CD4-positive, CD25-positive, alpha-beta regulatory T cell (primary cell): Measurements from ENCODE around the gene YWHAG. TPM values are rescaled to one million over a fixed set of nuclear protein-coding genes. Genes with fewer than 3 reads are reported as not detected.
"Not testable (repeated sequence)": the region's sequence is repeated elsewhere in the genome, so short reads cannot be mapped to it uniquely, and the experiment has no call there.

ENCODE experiments used
- ATAC-seq, 2 donors: fragments of 150-1000 bp; cut with Tn5 transposase; one replicate each; pipeline ENCODE4 v1.10.0; 2021; ENCODE audit warnings: low read depth in 2 of 2, moderate number of reproducible peaks in 2 of 2, moderate library complexity in 1 of 2
- DNase-seq, 3 donors: peaks; one replicate each; pipeline versions ENCODE4 v3.0.0 to v3.0.0-alpha.2; 2012 to 2022; ENCODE audit warnings: mixed read lengths in 1 of 3
- H3K27ac ChIP-seq: one replicate; pipeline ENCODE4 v1.7.0; 2013; ENCODE audit warnings: mild to moderate bottlenecking, low read length; ENCODE audit not compliant: insufficient read depth, poor library complexity, severe bottlenecking
- H3K27me3 ChIP-seq: one replicate; pipeline ENCODE4 v1.7.0; 2013; ENCODE audit warnings: low read length; ENCODE audit not compliant: control insufficient read depth, insufficient read depth
- H3K36me3 ChIP-seq: one replicate; pipeline ENCODE4 v1.7.0; 2013; ENCODE audit warnings: mild to moderate bottlenecking, low read length, moderate library complexity; ENCODE audit not compliant: control insufficient read depth, insufficient read depth
- H3K4me1 ChIP-seq: 2 replicates; pipeline ENCODE4 v1.7.0; 2013; ENCODE audit warnings: mild to moderate bottlenecking, low read length; ENCODE audit not compliant: insufficient read depth, control insufficient read depth, poor library complexity, severe bottlenecking
- H3K4me3 ChIP-seq: one replicate; pipeline ENCODE4 v1.7.0; 2013; ENCODE audit warnings: low read depth, mild to moderate bottlenecking, low read length, moderate library complexity
- H3K9me3 ChIP-seq, 2 experiments: 1 replicate in 1 of 2; 2 replicates in 1 of 2; pipeline ENCODE4 v1.7.0; 2013; ENCODE audit warnings: low read length in 2 of 2, mild to moderate bottlenecking in 1 of 2, moderate library complexity in 1 of 2; ENCODE audit not compliant: control insufficient read depth in 2 of 2
- H3K27ac Mint-ChIP-seq, 3 donors: one replicate each; pipeline ENCODE4 v1.8.0; 2020 to 2022; ENCODE audit warnings: mild to moderate bottlenecking in 3 of 3, mixed read lengths in 3 of 3, moderate library complexity in 2 of 3
- H3K27me3 Mint-ChIP-seq: one replicate; pipeline ENCODE4 v1.8.0; 2022; ENCODE audit warnings: mild to moderate bottlenecking, mixed read lengths
- H3K36me3 Mint-ChIP-seq: one replicate; pipeline ENCODE4 v1.8.0; 2020; ENCODE audit warnings: mixed read lengths
- H3K4me1 Mint-ChIP-seq, 4 donors: one replicate each; pipeline ENCODE4 v1.8.0; 2020 to 2022; ENCODE audit warnings: mixed read lengths in 4 of 4, mild to moderate bottlenecking in 1 of 4
- H3K4me3 Mint-ChIP-seq, 4 donors: one replicate each; pipeline ENCODE4 v1.8.0; 2020 to 2022; ENCODE audit warnings: mild to moderate bottlenecking in 4 of 4, mixed read lengths in 4 of 4, moderate library complexity in 3 of 4
- H3K9me3 Mint-ChIP-seq, 7 donors: one replicate each; pipeline ENCODE4 v1.8.0; 2020 to 2022; ENCODE audit warnings: mixed read lengths in 7 of 7, mild to moderate bottlenecking in 3 of 7, moderate library complexity in 2 of 7
- polyA plus RNA-seq, 4 donors: library from polyadenylated mRNA; unstranded; fragments of 300-500 nt; fragmentation: Illumina TruSeq; gene quantifications; one replicate each; pipeline ENCODE4 v1.2.3, GENCODE V29; 2021
- total RNA-seq: library from RNA; stranded (reverse); gene quantifications from one replicate; pipeline ENCODE4 v1.2.3, GENCODE V29; 2022

Gene YWHAG
- total RNA-seq = 36.6 TPM
- 1 to 10 TPM; 1.7 to 2.7 (median 2.0) TPM for polyA plus RNA-seq

DNA sequence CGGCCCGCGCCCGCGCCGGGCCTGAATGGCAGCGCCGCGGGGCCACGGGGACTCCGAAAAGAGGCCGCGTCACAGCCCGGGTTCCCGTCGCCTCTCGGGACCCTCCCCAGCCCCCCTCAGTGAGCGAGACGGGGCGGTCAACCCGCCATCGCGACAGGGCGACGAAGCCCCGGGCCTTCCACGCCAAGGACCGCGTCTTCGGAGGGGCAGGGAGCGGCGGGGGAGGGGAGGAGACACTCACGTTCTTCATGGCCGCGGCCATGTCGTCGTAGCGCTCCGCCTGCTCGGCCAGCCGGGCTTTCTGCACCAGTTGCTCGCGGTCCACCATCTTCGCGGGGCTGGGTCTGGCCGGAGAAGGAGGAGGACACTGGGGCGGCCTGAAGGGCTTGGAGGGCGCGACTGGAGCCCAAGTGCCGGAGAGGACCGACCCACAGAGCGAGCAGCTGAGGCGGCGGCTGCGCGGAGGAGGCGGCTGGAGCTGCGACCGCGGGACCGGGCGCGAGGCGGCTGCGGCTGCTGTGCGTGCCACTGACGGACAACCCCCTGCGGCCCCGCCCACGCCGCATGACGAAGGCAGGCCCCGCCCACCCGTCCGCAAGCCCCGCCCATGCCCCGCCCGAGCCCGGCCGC, at the start of gene YWHAG:
Gene YWHAG, minus strand, starts transcription at position 511 of the 630 bp plus-strand sequence. Its CDS starts 183 bp downstream, at position 328.
- H3K4me3 Mint-ChIP-seq = peak within 1 kb of the TSS; percentile 94 to 98 (median 95)
- peak within 1 kb of the TSS; percentile 96 to 97 (median 96) for H3K27ac Mint-ChIP-seq
- Histone ChIP-seq H3K4me1 (peaks cover 25% of the 10 kb centered on the region), H3K36me3 (peaks cover 9% of the 10 kb centered on the region), H3K27me3 (no peaks in the 10 kb centered on the region), H3K9me3 (no peaks in the 10 kb centered on the region), H3K4me3 (peak within 1 kb of the TSS; percentile 94), H3K27ac (peak within 1 kb of the TSS; percentile 97)
- DNase-seq (peak; percentile 80 to 90 (median 90)), ATAC-seq (peak; percentile 68 to 72)
- peaks cover 0 to 2% (median 0%) of the 10 kb centered on the region in 7 donors for H3K9me3 Mint-ChIP-seq
- peaks cover 25 to 45% (median 35%) of the 10 kb centered on the region in 4 donors for H3K4me1 Mint-ChIP-seq
- H3K36me3 Mint-ChIP-seq = peaks cover 12% of the 10 kb centered on the region
- H3K27me3 Mint-ChIP-seq = peaks cover 6% of the 10 kb centered on the region

DNA sequence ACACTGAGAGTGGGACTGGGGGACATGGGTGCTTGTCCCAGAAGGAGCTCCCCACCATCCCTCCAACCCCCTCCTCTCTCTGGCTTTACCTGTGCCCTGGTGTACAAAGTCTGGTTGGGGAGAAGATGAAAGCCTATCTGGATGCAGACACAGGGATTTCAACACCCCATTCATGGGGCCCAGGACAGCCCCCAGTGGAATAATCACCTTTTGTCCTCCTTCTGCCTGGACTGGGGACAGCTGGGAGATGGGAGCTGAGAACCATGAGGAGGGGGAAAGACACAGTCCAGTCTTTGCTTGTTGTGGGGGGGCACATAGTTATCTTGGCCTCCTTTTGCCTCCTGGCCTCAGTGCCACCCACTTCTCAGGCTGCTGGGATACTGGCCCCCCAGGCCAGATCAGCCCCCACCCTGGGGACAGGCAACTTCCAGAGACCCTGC, 49.4 kb upstream of the YWHAG start:
- Mint-ChIP-seq H3K27ac (peak overlapping the region in 1 of 3 donors; percentile 43), H3K4me1 (no peaks in the 10 kb centered on the region), H3K4me3 (no peak overlapping the region), H3K36me3 (peaks cover 3% of the 10 kb centered on the region), H3K27me3 (peaks cover 6% of the 10 kb centered on the region), H3K9me3 (peaks cover 0 to 4% (median 0%) of the 10 kb centered on the region in 7 donors)
- Histone ChIP-seq H3K4me1 (no peaks in the 10 kb centered on the region), H3K9me3 (no peaks in the 10 kb centered on the region), H3K27ac (no peak overlapping the region), H3K36me3 (no peaks in the 10 kb centered on the region), H3K27me3 (no peaks in the 10 kb centered on the region), H3K4me3 (no peak overlapping the region)
- ATAC-seq = no peak
- DNase-seq = no peak

DNA sequence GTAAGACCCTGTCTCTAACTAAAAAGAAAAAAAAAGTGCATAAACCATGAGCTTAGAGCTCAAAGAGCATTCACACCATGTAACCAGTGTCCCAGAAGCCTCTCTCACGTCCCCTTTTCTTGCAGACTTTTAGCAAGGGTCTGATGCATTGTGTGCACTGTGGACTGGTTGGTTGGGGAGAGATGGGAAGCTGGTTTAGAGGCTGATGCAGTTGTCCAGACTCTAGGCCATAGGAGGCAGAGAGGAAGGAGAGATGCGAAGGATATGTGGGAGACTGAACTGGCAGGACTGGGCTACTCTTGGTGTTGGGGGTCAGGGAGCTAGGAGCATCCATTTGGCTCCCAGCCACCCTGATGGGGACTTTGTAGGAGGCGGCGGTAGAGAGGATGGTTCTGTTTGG, 48.9 kb upstream of the YWHAG start:
- H3K4me3 ChIP-seq = no peak overlapping the region
- no peaks in the 10 kb centered on the region for H3K27me3 ChIP-seq
- no peak for DNase-seq
- no peaks in the 10 kb centered on the region for H3K4me1 ChIP-seq
- H3K9me3 ChIP-seq = no peaks in the 10 kb centered on the region
- Mint-ChIP-seq H3K9me3 (peaks cover 0 to 4% (median 0%) of the 10 kb centered on the region in 7 donors), H3K27ac (peak overlapping the region in 1 of 3 donors; percentile 43), H3K4me1 (no peaks in the 10 kb centered on the region), H3K27me3 (peaks cover 6% of the 10 kb centered on the region), H3K4me3 (no peak overlapping the region), H3K36me3 (peaks cover 3% of the 10 kb centered on the region)
- no peak overlapping the region for H3K27ac ChIP-seq
- no peak for ATAC-seq
- H3K36me3 ChIP-seq = no peaks in the 10 kb centered on the region

DNA sequence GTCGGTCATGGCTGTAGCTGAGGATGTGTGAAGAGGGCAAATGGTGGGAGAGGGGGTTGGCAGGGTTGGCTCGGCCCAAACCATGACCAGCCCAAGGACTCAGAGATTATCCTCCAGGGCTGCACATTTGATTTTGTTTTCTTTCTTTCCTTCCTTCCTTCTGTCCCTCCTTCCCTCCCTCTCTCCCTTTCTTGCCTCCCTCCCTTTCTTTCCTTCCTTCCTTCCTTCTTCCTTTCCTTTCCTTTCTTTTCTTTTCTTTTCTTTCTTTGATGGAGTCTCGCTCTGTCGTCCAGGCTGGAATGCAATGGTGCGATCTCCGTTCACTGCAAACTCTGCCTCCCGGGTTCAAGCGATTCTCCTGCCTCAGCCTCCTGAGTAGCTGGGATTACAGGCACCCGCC, 46.9 kb upstream of the YWHAG start:
- no peak for DNase-seq
- H3K36me3 Mint-ChIP-seq = no peaks in the 10 kb centered on the region
- H3K36me3 ChIP-seq = no peaks in the 10 kb centered on the region
- H3K27me3 Mint-ChIP-seq = no peaks in the 10 kb centered on the region
- H3K27ac Mint-ChIP-seq = no peak overlapping the region
- H3K4me3 Mint-ChIP-seq = no peak overlapping the region
- no peaks in the 10 kb centered on the region for H3K27me3 ChIP-seq
- H3K4me3 ChIP-seq = no peak overlapping the region
- no peak overlapping the region for H3K27ac ChIP-seq
- peaks cover 0 to 2% (median 0%) of the 10 kb centered on the region in 7 donors for H3K9me3 Mint-ChIP-seq
- H3K9me3 ChIP-seq = no peaks in the 10 kb centered on the region
- no peak for ATAC-seq
- H3K4me1 Mint-ChIP-seq = no peaks in the 10 kb centered on the region
- no peaks in the 10 kb centered on the region for H3K4me1 ChIP-seq

DNA sequence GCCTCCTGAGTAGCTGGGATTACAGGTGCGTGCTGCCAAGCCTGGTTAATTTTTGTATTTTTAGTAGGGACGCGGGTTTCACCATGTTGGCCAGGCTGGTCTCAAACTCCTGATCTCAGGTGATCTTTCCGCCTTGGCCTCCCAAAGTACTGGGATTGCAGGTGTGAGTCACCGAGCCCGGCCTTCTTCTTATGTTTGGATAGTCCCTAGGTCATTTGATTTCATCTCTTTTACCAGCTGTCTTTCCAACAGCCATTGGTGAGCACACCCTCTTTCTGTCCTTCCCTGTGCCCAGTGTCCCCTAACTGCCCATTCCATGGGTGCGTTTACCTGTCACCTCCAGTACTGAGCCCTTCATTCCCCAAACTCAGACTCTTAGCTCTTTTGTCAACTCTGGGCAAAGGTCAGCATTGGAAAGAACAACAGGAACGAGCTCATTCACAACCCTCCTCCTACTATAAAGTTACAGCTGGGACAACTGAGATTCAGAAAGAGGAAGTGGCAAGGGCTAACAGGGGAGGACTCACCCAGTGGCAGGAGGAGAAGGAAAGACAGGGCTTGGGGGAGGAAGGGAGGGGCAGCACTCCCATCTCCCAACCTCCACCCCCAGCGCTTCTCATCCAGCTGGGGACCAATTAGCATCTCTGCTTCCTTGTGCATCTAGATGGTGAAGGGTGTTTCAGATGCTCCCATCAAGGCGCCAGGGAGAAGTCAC, 45.1 kb upstream of the YWHAG start:
- DNase-seq (no peak), ATAC-seq (no peak)
- Mint-ChIP-seq H3K4me3 (no peak overlapping the region), H3K9me3 (peaks cover 0 to 2% (median 0%) of the 10 kb centered on the region in 7 donors), H3K27me3 (no peaks in the 10 kb centered on the region), H3K36me3 (no peaks in the 10 kb centered on the region), H3K4me1 (no peaks in the 10 kb centered on the region), H3K27ac (no peak overlapping the region)
- no peaks in the 10 kb centered on the region for H3K27me3 ChIP-seq
- no peaks in the 10 kb centered on the region for H3K4me1 ChIP-seq
- no peaks in the 10 kb centered on the region for H3K9me3 ChIP-seq
- H3K36me3 ChIP-seq = no peaks in the 10 kb centered on the region
- no peak overlapping the region for H3K4me3 ChIP-seq
- no peak overlapping the region for H3K27ac ChIP-seq

DNA sequence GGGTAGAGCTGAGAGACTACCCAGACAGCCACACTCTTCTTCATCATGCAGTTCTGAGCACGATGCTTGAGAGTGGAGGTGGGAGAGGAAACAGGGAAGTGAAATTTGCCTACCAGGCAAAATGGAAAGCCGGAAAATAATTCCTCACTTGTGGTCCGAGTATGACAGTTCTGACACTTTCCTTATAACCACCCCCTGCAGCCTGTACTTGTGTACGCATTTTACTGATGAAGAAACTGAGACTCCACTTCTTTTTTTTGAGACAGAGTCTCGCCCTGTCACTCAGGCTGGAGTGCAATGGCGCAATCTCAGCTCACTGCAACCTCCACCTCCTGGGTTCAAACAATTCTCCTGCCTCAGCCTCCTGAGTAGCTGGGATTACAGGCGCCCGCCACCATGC, 44.3 kb upstream of the YWHAG start:
- H3K27ac Mint-ChIP-seq = peak overlapping the region in 1 of 3 donors; percentile 11
- H3K27me3 Mint-ChIP-seq, H3K4me1 Mint-ChIP-seq, H3K27me3 ChIP-seq, DNase-seq, H3K4me3 Mint-ChIP-seq, H3K4me3 ChIP-seq, H3K36me3 Mint-ChIP-seq, H3K27ac ChIP-seq, ATAC-seq, H3K4me1 ChIP-seq, H3K9me3 ChIP-seq, H3K36me3 ChIP-seq, H3K9me3 Mint-ChIP-seq: not testable (repeated sequence)

DNA sequence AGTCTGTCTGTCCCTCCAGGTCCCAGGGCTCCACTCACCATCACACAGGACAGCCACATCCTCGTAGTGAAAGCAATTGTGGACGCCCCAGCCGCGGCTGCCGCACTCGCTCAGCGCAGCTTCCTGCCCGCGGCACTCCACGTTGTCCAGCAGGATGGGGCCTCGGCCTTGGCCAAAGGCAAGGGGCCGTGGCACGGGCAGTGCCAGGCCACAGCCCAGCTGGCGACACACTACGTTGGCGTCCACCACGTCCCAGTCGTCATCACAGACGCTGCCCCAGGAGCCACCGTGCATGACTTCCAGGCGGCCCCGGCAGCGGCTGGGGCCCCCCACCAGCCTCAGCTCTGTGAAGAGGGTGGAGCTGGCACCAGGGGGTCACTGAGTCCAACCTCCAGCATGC, 41.5 kb upstream of the YWHAG start:
- peaks cover 2 to 13% (median 5%) of the 10 kb centered on the region in 4 donors for H3K4me1 Mint-ChIP-seq
- DNase-seq = no peak
- Histone ChIP-seq H3K4me3 (no peak overlapping the region), H3K27ac (no peak overlapping the region), H3K9me3 (no peaks in the 10 kb centered on the region), H3K36me3 (no peaks in the 10 kb centered on the region), H3K27me3 (no peaks in the 10 kb centered on the region), H3K4me1 (peaks cover 13% of the 10 kb centered on the region)
- peaks cover 6% of the 10 kb centered on the region for H3K27me3 Mint-ChIP-seq
- no peaks in the 10 kb centered on the region for H3K36me3 Mint-ChIP-seq
- H3K4me3 Mint-ChIP-seq = no peak overlapping the region
- no peak for ATAC-seq
- H3K27ac Mint-ChIP-seq = no peak overlapping the region
- H3K9me3 Mint-ChIP-seq = peaks cover 0 to 2% (median 0%) of the 10 kb centered on the region in 7 donors
